NCI-H1694 (cell line): ENCODE data around the gene GUCD1.
A peak's percentile ranks its signal among the peaks of the same experiment; 100 is the strongest.
"Not testable (repeated sequence)": the region's sequence is repeated elsewhere in the genome, so short reads cannot be mapped to it uniquely, and the experiment has no call there.

Source experiments
- DNase-seq: peaks from one replicate; lab custom pipeline; 2025; lab: John Stamatoyannopoulos, UW

GUCD1 gene

GRCh38 chr22:24564376-24565058 is 9.6 kb upstream of the GUCD1 start:
- no peak for DNase-seq

GRCh38 chr22:24563246-24563645 is 8.3 kb upstream of the GUCD1 start:
- DNase-seq: no peak

- no peak for DNase-seq
Measured at GRCh38 chr22:24559471-24559870, 4.5 kb upstream of the GUCD1 start.

GRCh38 chr22:24555165-24556039 is 464 bp upstream of the GUCD1 start, which contains the start of gene SNRPD3:
SNRPD3 (plus strand) TSS chr22:24555999; CDS start chr22:24557675, 1,676 bp downstream.
- DNase-seq: peak; percentile 95

GRCh38 chr22:24553597-24554312 is 1.2 kb downstream of the GUCD1 start:
- no peak for DNase-seq

GRCh38 chr22:24552503-24553286 is 2.2 kb downstream of the GUCD1 start:
- not testable (repeated sequence) for DNase-seq

GRCh38 chr22:24550902-24551435 is 4.0 kb downstream of the GUCD1 start:
- DNase-seq: no peak

GRCh38 chr22:24550028-24550901 is 4.7 kb downstream of the GUCD1 start:
- no peak for DNase-seq

- DNase-seq: no peak
Measured at GRCh38 chr22:24548812-24549211, 6.1 kb downstream of the GUCD1 start.

GRCh38 chr22:24543679-24544243 is 11.2 kb downstream of the GUCD1 start:
- no peak for DNase-seq

GRCh38 chr22:24543185-24543601 is 11.7 kb downstream of the GUCD1 start:
- no peak for DNase-seq

GRCh38 chr22:24542641-24543040 is 12.3 kb downstream of the GUCD1 start:
- peak; percentile 44 for DNase-seq

GRCh38 chr22:24541681-24542515 is 13.0 kb downstream of the GUCD1 start:
- no peak for DNase-seq

- no peak for DNase-seq
Measured at GRCh38 chr22:24540470-24540869, 14.5 kb downstream of the GUCD1 start.

- no peak for DNase-seq
Measured at GRCh38 chr22:24536089-24536488, 18.8 kb downstream of the GUCD1 start.

- DNase-seq: no peak
Measured at GRCh38 chr22:24535348-24535747, 19.6 kb downstream of the GUCD1 start.

GRCh38 chr22:24532075-24532474 is 22.9 kb downstream of the GUCD1 start:
- DNase-seq: no peak

GRCh38 chr22:24530968-24531367 is 24.0 kb downstream of the GUCD1 start:
- not testable (repeated sequence) for DNase-seq

GRCh38 chr22:24529898-24530297 is 25.0 kb downstream of the GUCD1 start:
- no peak for DNase-seq
